Right ventricle myocardium inferior (tissue), 1 donor: ENCODE results near the gene CTDP1. TPM values are rescaled to one million over a fixed set of nuclear protein-coding genes. Genes with fewer than 3 reads are reported as not detected.

Experiments used
- ATAC-seq: fragments of 200-7000 bp; cut with Tn5 transposase; one replicate; pipeline ENCODE4 v1.9.1; 2020; ENCODE audit warnings: mild to moderate bottlenecking, moderate library complexity
- DNase-seq: peaks from one replicate; pipeline ENCODE4 v3.0.0; 2021; ENCODE audit errors: missing footprints
- intact Hi-C: fragments of 100-400 bp; cut with DNase I; formaldehyde crosslinking; loops from one replicate; pipeline ENCODE4 v1.11.0; 2022
- total RNA-seq: library from RNA; stranded (reverse); fragmentation: NEBNext Ultra II Directional; extraction: Animal tissue kit (Norgen Biotek cat#: 25700); gene quantifications from one replicate; pipeline ENCODE4 v1.2.1, GENCODE V29; 2021
- donor health status: DM: no; HTN: yes; CAD: no; lungs with severe emphysema.

CTDP1 gene
- total RNA-seq, 1 donor from 2014 or later: 8.4 TPM

- intact Hi-C loops: no loop called here
- DNase-seq: no peak
- ATAC-seq: no peak
Observed at GRCh38 chr18:79642626-79643025, 37.0 kb upstream of the CTDP1 start.

- intact Hi-C loops: no loop called here
- ATAC-seq (no peak), DNase-seq (no peak)
Observed at GRCh38 chr18:79643054-79643984, 36.3 kb upstream of the CTDP1 start.

GRCh38 chr18:79644006-79644665, 35.5 kb upstream of the CTDP1 start:
- intact Hi-C loops: loop anchor here (1.0 kb wide), 2 partner anchors 115 to 263 kb away; no protein-coding TSS in a partner anchor
- no peak for DNase-seq
- ATAC-seq: peak; percentile 85

GRCh38 chr18:79644666-79645057, 34.9 kb upstream of the CTDP1 start:
- ATAC-seq: peak; percentile 82
- intact Hi-C loops: loop anchor here (1.0 kb wide), 2 partner anchors 115 to 263 kb away; no protein-coding TSS in a partner anchor
- no peak for DNase-seq

- intact Hi-C loops: no loop called here
- no peak for ATAC-seq
- DNase-seq: no peak
Observed at GRCh38 chr18:79645291-79645983, 34.2 kb upstream of the CTDP1 start.

GRCh38 chr18:79647307-79647706, 32.3 kb upstream of the CTDP1 start:
- ATAC-seq (no peak), DNase-seq (no peak)
- intact Hi-C loops: no loop called here

GRCh38 chr18:79650959-79651358, 28.6 kb upstream of the CTDP1 start:
- DNase-seq (no peak), ATAC-seq (no peak)
- intact Hi-C loops: no loop called here

- DNase-seq (no peak), ATAC-seq (no peak)
- intact Hi-C loops: no loop called here
Observed at GRCh38 chr18:79657342-79657996, 22.1 kb upstream of the CTDP1 start.

- intact Hi-C loops: no loop called here
- DNase-seq (no peak), ATAC-seq (no peak)
Observed at GRCh38 chr18:79658366-79658765, 21.2 kb upstream of the CTDP1 start.

- DNase-seq: no peak
- intact Hi-C loops: no loop called here
- no peak for ATAC-seq
Observed at GRCh38 chr18:79659733-79660132, 19.9 kb upstream of the CTDP1 start.

GRCh38 chr18:79662034-79662433, 17.6 kb upstream of the CTDP1 start:
- ATAC-seq (no peak), DNase-seq (no peak)
- intact Hi-C loops: no loop called here

- DNase-seq (no peak), ATAC-seq (no peak)
- intact Hi-C loops: no loop called here
Observed at GRCh38 chr18:79662439-79662838, 17.2 kb upstream of the CTDP1 start.

- intact Hi-C loops: no loop called here
- DNase-seq (no peak), ATAC-seq (no peak)
Observed at GRCh38 chr18:79664525-79665125, 15.0 kb upstream of the CTDP1 start.

GRCh38 chr18:79668203-79668602, 11.4 kb upstream of the CTDP1 start:
- intact Hi-C loops: no loop called here
- ATAC-seq (no peak), DNase-seq (no peak)

- DNase-seq (no peak), ATAC-seq (no peak)
- intact Hi-C loops: loop anchor here (10.0 kb wide), 1 partner anchor 262 kb away; no protein-coding TSS in a partner anchor
Observed at GRCh38 chr18:79672490-79673276, 6.9 kb upstream of the CTDP1 start.

GRCh38 chr18:79677221-79677620, 2.4 kb upstream of the CTDP1 start:
- ATAC-seq: no peak
- DNase-seq: no peak
- intact Hi-C loops: loop anchor here (5.0 to 10.0 kb wide), 2 partner anchors 258 to 355 kb away; partner anchors contain the start of gene RBFA

- intact Hi-C loops: loop anchor here (5.0 to 10.0 kb wide), 2 partner anchors 257 to 354 kb away; partner anchors contain the start of gene RBFA
- no peak for DNase-seq
- ATAC-seq: no peak
Observed at GRCh38 chr18:79677840-79678239, 1.8 kb upstream of the CTDP1 start.
